Liver (tissue), 9 donors: ENCODE results near the gene UBE2D1. TPM values are rescaled to one million over a fixed set of nuclear protein-coding genes. Genes with fewer than 3 reads are reported as not detected.

Experiments used
- DNase-seq: peaks from one replicate; pipeline ENCODE4 v3.0.0-alpha.2; 2017; ENCODE audit warnings: low spot score
- H3K27ac ChIP-seq, 2 donors: one replicate each; pipeline ENCODE4 v1.7.0; 2013; ENCODE audit warnings: inconsistent platforms in 2 of 2, low read length in 2 of 2, control low read depth in 1 of 2, low read depth in 1 of 2, mild to moderate bottlenecking in 1 of 2
- H3K27me3 ChIP-seq, 4 donors: one replicate each; pipeline versions ENCODE4 v1.6.1 to v1.7.0; 2013; ENCODE audit warnings: low read length in 3 of 4, inconsistent platforms in 1 of 4, mild to moderate bottlenecking in 1 of 4, moderate library complexity in 1 of 4; ENCODE audit not compliant: control insufficient read depth in 4 of 4, insufficient read depth in 4 of 4
- H3K36me3 ChIP-seq, 4 donors: one replicate each; pipeline versions ENCODE4 v1.6.1 to v1.7.0; 2013; ENCODE audit warnings: low read length in 3 of 4, mild to moderate bottlenecking in 3 of 4, low read depth in 1 of 4, moderate library complexity in 1 of 4; ENCODE audit not compliant: control insufficient read depth in 4 of 4, insufficient read depth in 3 of 4
- H3K4me1 ChIP-seq, 4 donors: one replicate each; pipeline versions ENCODE4 v1.6.1 to v1.7.0; 2013; ENCODE audit warnings: low read length in 3 of 4, mild to moderate bottlenecking in 3 of 4, moderate library complexity in 1 of 4; ENCODE audit not compliant: control insufficient read depth in 4 of 4, insufficient read depth in 4 of 4
- H3K4me3 ChIP-seq, 3 donors: one replicate each; pipeline versions ENCODE4 v1.6.1 to v1.7.0; 2013; ENCODE audit warnings: low read length in 3 of 3, control low read depth in 1 of 3, low read depth in 1 of 3, mild to moderate bottlenecking in 1 of 3
- H3K9ac ChIP-seq, 2 donors: one replicate each; pipeline ENCODE4 v1.7.0; 2013; ENCODE audit warnings: low read length in 2 of 2, mild to moderate bottlenecking in 2 of 2, moderate library complexity in 2 of 2, control low read depth in 1 of 2, low read depth in 1 of 2
- H3K9me3 ChIP-seq, 4 donors: one replicate each; pipeline versions ENCODE4 v1.6.1 to v1.7.0; 2013; ENCODE audit warnings: low read length in 3 of 4; ENCODE audit not compliant: control insufficient read depth in 4 of 4
- ATF3 ChIP-seq: IDR thresholded peaks from 2 replicates; pipeline ENCODE4 v1.6.1; 2016; ENCODE audit warnings: antibody characterized with exemption
- CTCF ChIP-seq: fragments of 150-350 bp; IDR thresholded peaks from 2 replicates; pipeline ENCODE4 v1.5.1; 2017; ENCODE audit warnings: improper control_type of control experiment, low read depth, low read length; ENCODE audit not compliant: missing input control
- EGR1 ChIP-seq, 2 donors: IDR thresholded peaks; 2 replicates each; pipeline ENCODE4 v1.6.1; 2016 to 2018; ENCODE audit warnings: antibody characterized with exemption in 2 of 2, low read depth in 2 of 2
- FOXA1 ChIP-seq: IDR thresholded peaks from 2 replicates; pipeline ENCODE4 v1.6.1; 2016; ENCODE audit warnings: antibody characterized with exemption
- FOXA2 ChIP-seq: IDR thresholded peaks from 2 replicates; pipeline ENCODE4 v1.6.1; 2016; ENCODE audit warnings: antibody characterized with exemption
- GABPA ChIP-seq, 2 donors: IDR thresholded peaks in 1 of 2; conservative IDR thresholded peaks in 1 of 2; 2 replicates each; pipeline ENCODE4 v1.6.1; 2016; ENCODE audit warnings: antibody characterized with exemption in 2 of 2, mild to moderate bottlenecking in 1 of 2, moderate library complexity in 1 of 2
- HNF4A ChIP-seq, 2 donors: conservative IDR thresholded peaks; 2 replicates each; pipeline ENCODE4 v1.6.1; 2016; ENCODE audit warnings: antibody characterized with exemption in 2 of 2, mild to moderate bottlenecking in 2 of 2
- HNF4G ChIP-seq: IDR thresholded peaks from 2 replicates; pipeline ENCODE4 v1.6.1; 2016; ENCODE audit warnings: antibody characterized with exemption
- JUND ChIP-seq, 2 donors: IDR thresholded peaks; 2 replicates each; pipeline ENCODE4 v1.6.1; 2016; ENCODE audit warnings: antibody characterized with exemption in 2 of 2
- MAX ChIP-seq: IDR thresholded peaks from 2 replicates; pipeline ENCODE4 v1.6.1; 2016; ENCODE audit warnings: antibody characterized with exemption
- NR2F2 ChIP-seq: IDR thresholded peaks from 2 replicates; pipeline ENCODE4 v1.6.1; 2016; ENCODE audit warnings: antibody characterized with exemption
- RAD21 ChIP-seq, 2 donors: IDR thresholded peaks; 2 replicates each; pipeline ENCODE4 v1.6.1; 2016; ENCODE audit warnings: antibody characterized with exemption in 2 of 2, mild to moderate bottlenecking in 2 of 2
- RXRA ChIP-seq, 2 donors: IDR thresholded peaks; 2 replicates each; pipeline ENCODE4 v1.6.1; 2017 to 2018; ENCODE audit warnings: antibody characterized with exemption in 2 of 2, mild to moderate bottlenecking in 1 of 2
- SP1 ChIP-seq: IDR thresholded peaks from 2 replicates; pipeline ENCODE4 v1.6.1; 2018; ENCODE audit warnings: antibody characterized with exemption, mild to moderate bottlenecking
- TAF1 ChIP-seq: conservative IDR thresholded peaks from 2 replicates; pipeline ENCODE4 v1.6.1; 2016; ENCODE audit warnings: antibody characterized with exemption, mild to moderate bottlenecking
- YY1 ChIP-seq: IDR thresholded peaks from 2 replicates; pipeline ENCODE4 v1.6.1; 2016; ENCODE audit warnings: antibody characterized with exemption, mild to moderate bottlenecking
- ZBTB33 ChIP-seq: IDR thresholded peaks from 2 replicates; pipeline ENCODE4 v1.6.1; 2016; ENCODE audit warnings: antibody characterized with exemption
- WGBS: extraction: QIAGEN DNeasy Blood & Tissue Kit; methylation state at CpG from one replicate; pipeline ENCODE4 v1.1.7; 2013; 5-methylcytosine and 5-hydroxymethylcytosine counted together
- polyA plus RNA-seq, 2 donors: library from polyadenylated mRNA; stranded (reverse) in 1 of 2; unstranded in 1 of 2; fragments of 200-250 nt in 1 of 2; fragments of >200 nt in 1 of 2; fragmentation: Nextera tagmentation in 1 of 2; extraction: Ambion mirVana in 1 of 2; gene quantifications; one replicate each; pipeline versions ENCODE4 v1.2.1 to v1.2.3, GENCODE V29; 2013 to 2015
- total RNA-seq, 2 donors: library from RNA; depleted of rRNA; stranded (reverse); fragments of >200 nt; gene quantifications; one replicate each; pipeline ENCODE4 v1.2.3, GENCODE V29; 2014
- TF ChIP-seq, protein P1 (sequence below): IDR thresholded peaks from 2 replicates; pipeline ENCODE4 v1.6.1; 2016; ENCODE audit warnings: antibody characterized with exemption, mild to moderate bottlenecking
- donor health status: healthy.
- donor health status: healthy.
- donor health status: healthy.
- donor health status: healthy.
- donor health status: healthy.

The UBE2D1 gene
- total and polyA plus RNA-seq, 4 donors = 3.5 to 6.8 (median 5.8) TPM

GRCh38 chr10:58341947-58342346, 7.1 kb downstream of the UBE2D1 start:
- Histone ChIP-seq H3K9me3 (no peaks in the 10 kb centered on the region), H3K4me1 (peaks cover 0 to 1% (median 0%) of the 10 kb centered on the region in 4 donors), H3K27ac (no peak overlapping the region), H3K4me3 (no peak overlapping the region), H3K27me3 (no peaks in the 10 kb centered on the region), H3K36me3 (peaks cover 0 to 3% (median 0%) of the 10 kb centered on the region in 4 donors), H3K9ac (no peak overlapping the region)
- no peak for DNase-seq
- no peak for TF ChIP-seq YY1
- no peak for TF ChIP-seq ZBTB33
- TF ChIP-seq EGR1 (IDR thresholded peaks at IDR 0.05; ENCODE audit: low read depth in 2 of 2) = no peak
- TF ChIP-seq RAD21 (IDR thresholded peaks at IDR 0.05) = no peak
- TF ChIP-seq JUND (IDR thresholded peaks at IDR 0.05) = no peak
- no peak for TF ChIP-seq HNF4G
- TF ChIP-seq TAF1 = no peak
- no peak for TF ChIP-seq FOXA1
- TF ChIP-seq MAX = no peak
- no peak for TF ChIP-seq SP1
- no peak for TF ChIP-seq HNF4A (conservative IDR thresholded peaks at IDR 0.05)
- no peak for TF ChIP-seq ATF3
- TF ChIP-seq CTCF = no peak
- no peak for TF ChIP-seq FOXA2
- TF ChIP-seq RXRA (IDR thresholded peaks at IDR 0.05) = no peak
- WGBS = 91% methylated on average over 1 of the region's 1 CpG

GRCh38 chr10:58347967-58348366, 13.2 kb downstream of the UBE2D1 start:
- no peak overlapping the region for H3K9ac ChIP-seq
- no peak overlapping the region for H3K27ac ChIP-seq
- 47% methylated on average over 1 of the region's 1 CpG for WGBS
- peaks cover 0 to 3% (median 0%) of the 10 kb centered on the region in 4 donors for H3K36me3 ChIP-seq
- H3K4me3 ChIP-seq = no peak overlapping the region
- DNase-seq = no peak
- TF ChIP-seq RXRA (IDR thresholded peaks at IDR 0.05) = no peak
- no peak for TF ChIP-seq FOXA2
- TF ChIP-seq CTCF = no peak
- no peak for TF ChIP-seq EGR1 (IDR thresholded peaks at IDR 0.05; ENCODE audit: low read depth in 2 of 2)
- TF ChIP-seq SP1 = no peak
- no peak for TF ChIP-seq HNF4A (conservative IDR thresholded peaks at IDR 0.05)
- TF ChIP-seq MAX = no peak
- no peak for TF ChIP-seq ZBTB33
- no peak for TF ChIP-seq NR2F2
- TF ChIP-seq TAF1 = no peak
- TF ChIP-seq HNF4G = no peak
- TF ChIP-seq, protein P1, sequence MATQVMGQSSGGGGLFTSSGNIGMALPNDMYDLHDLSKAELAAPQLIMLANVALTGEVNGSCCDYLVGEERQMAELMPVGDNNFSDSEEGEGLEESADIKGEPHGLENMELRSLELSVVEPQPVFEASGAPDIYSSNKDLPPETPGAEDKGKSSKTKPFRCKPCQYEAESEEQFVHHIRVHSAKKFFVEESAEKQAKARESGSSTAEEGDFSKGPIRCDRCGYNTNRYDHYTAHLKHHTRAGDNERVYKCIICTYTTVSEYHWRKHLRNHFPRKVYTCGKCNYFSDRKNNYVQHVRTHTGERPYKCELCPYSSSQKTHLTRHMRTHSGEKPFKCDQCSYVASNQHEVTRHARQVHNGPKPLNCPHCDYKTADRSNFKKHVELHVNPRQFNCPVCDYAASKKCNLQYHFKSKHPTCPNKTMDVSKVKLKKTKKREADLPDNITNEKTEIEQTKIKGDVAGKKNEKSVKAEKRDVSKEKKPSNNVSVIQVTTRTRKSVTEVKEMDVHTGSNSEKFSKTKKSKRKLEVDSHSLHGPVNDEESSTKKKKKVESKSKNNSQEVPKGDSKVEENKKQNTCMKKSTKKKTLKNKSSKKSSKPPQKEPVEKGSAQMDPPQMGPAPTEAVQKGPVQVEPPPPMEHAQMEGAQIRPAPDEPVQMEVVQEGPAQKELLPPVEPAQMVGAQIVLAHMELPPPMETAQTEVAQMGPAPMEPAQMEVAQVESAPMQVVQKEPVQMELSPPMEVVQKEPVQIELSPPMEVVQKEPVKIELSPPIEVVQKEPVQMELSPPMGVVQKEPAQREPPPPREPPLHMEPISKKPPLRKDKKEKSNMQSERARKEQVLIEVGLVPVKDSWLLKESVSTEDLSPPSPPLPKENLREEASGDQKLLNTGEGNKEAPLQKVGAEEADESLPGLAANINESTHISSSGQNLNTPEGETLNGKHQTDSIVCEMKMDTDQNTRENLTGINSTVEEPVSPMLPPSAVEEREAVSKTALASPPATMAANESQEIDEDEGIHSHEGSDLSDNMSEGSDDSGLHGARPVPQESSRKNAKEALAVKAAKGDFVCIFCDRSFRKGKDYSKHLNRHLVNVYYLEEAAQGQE = no peak
- no peak for TF ChIP-seq GABPA (IDR thresholded peaks at IDR 0.05 in 1 of 2, conservative IDR thresholded peaks at IDR 0.05 in 1 of 2)
- no peak for TF ChIP-seq ATF3
- no peak for TF ChIP-seq JUND (IDR thresholded peaks at IDR 0.05)
- TF ChIP-seq RAD21 (IDR thresholded peaks at IDR 0.05) = no peak
- no peak for TF ChIP-seq FOXA1
- TF ChIP-seq YY1 = no peak
- H3K4me1 ChIP-seq = peaks cover 0 to 2% (median under 1%) of the 10 kb centered on the region in 4 donors
- no peaks in the 10 kb centered on the region for H3K9me3 ChIP-seq
- no peaks in the 10 kb centered on the region for H3K27me3 ChIP-seq
